ENCODE measurements around the gene PRPF6. TPM values are rescaled to one million over a fixed set of nuclear protein-coding genes. Genes with fewer than 3 reads are reported as not detected.

The PRPF6 gene
- total and polyA plus RNA-seq, 5 donors, result 29.6 to 44.7 (median 43.1) TPM

GRCh38 chr20:64024141-64024990, 43.4 kb downstream of the PRPF6 start:
- Histone ChIP-seq H3K4me1 (ENCODE audit: control insufficient read depth, insufficient read depth, low read length) (no peaks in the 10 kb centered on the region), H3K9me3 (ENCODE audit: control insufficient read depth, low read length) (no peaks in the 10 kb centered on the region), H3K4me3 (ENCODE audit: low read length) (no peak overlapping the region), H3K27ac (ENCODE audit: low read length) (no peak overlapping the region), H3K27me3 (ENCODE audit: control insufficient read depth, insufficient read depth) (no peaks in the 10 kb centered on the region)
- no peak for DNase-seq
- 91% methylated on average over 17 of the region's 17 CpGs for WGBS
- intact Hi-C loops (cut with DNase I), result loop anchor here in 1 of 4 donors (1.0 kb wide), 1 partner anchor 14 kb away; no protein-coding TSS in a partner anchor
- ATAC-seq, result no peak

GRCh38 chr20:64025101-64025825, 44.3 kb downstream of the PRPF6 start:
- ATAC-seq, result no peak
- H3K9me3 ChIP-seq (ENCODE audit: control insufficient read depth, low read length), result no peaks in the 10 kb centered on the region
- no peaks in the 10 kb centered on the region for H3K4me1 ChIP-seq (ENCODE audit: control insufficient read depth, insufficient read depth, low read length)
- H3K27me3 ChIP-seq (ENCODE audit: control insufficient read depth, insufficient read depth), result no peaks in the 10 kb centered on the region
- 96% methylated on average over 18 of the region's 18 CpGs for WGBS
- no peak overlapping the region for H3K27ac ChIP-seq (ENCODE audit: low read length)
- no peak overlapping the region for H3K4me3 ChIP-seq (ENCODE audit: low read length)
- intact Hi-C loops (cut with DNase I), result no loop called here
- DNase-seq, result no peak

- H3K4me3 ChIP-seq (ENCODE audit: low read length), result no peak overlapping the region
- H3K4me1 ChIP-seq (ENCODE audit: control insufficient read depth, insufficient read depth, low read length), result no peaks in the 10 kb centered on the region
- no peaks in the 10 kb centered on the region for H3K9me3 ChIP-seq (ENCODE audit: control insufficient read depth, low read length)
- intact Hi-C loops (cut with DNase I), result no loop called here
- ATAC-seq, result peak in 1 of 2 donors; percentile 6
- WGBS, result 96% methylated on average over 29 of the region's 29 CpGs
- no peaks in the 10 kb centered on the region for H3K27me3 ChIP-seq (ENCODE audit: control insufficient read depth, insufficient read depth)
- peak in 1 of 3 donors; percentile 41 for DNase-seq
- H3K27ac ChIP-seq (ENCODE audit: low read length), result no peak overlapping the region
Observed at GRCh38 chr20:64025826-64026412, 45.0 kb downstream of the PRPF6 start.

- Histone ChIP-seq H3K9me3 (ENCODE audit: control insufficient read depth, low read length) (no peaks in the 10 kb centered on the region), H3K4me3 (ENCODE audit: low read length) (no peak overlapping the region), H3K4me1 (ENCODE audit: control insufficient read depth, insufficient read depth, low read length) (no peaks in the 10 kb centered on the region), H3K27ac (ENCODE audit: low read length) (no peak overlapping the region), H3K27me3 (ENCODE audit: control insufficient read depth, insufficient read depth) (no peaks in the 10 kb centered on the region)
- ATAC-seq (no peak), DNase-seq (peak in 2 of 3 donors; percentile 21 to 44)
- intact Hi-C loops (cut with DNase I), result no loop called here
- WGBS, result 89% methylated on average over 24 of the region's 24 CpGs
Observed at GRCh38 chr20:64027981-64028685, 47.2 kb downstream of the PRPF6 start.

GRCh38 chr20:64029293-64030117, 48.6 kb downstream of the PRPF6 start:
- H3K4me1 ChIP-seq (ENCODE audit: control insufficient read depth, insufficient read depth, low read length), result no peaks in the 10 kb centered on the region
- no peak overlapping the region for H3K4me3 ChIP-seq (ENCODE audit: low read length)
- DNase-seq (peak in 2 of 3 donors; percentile 37 to 53), ATAC-seq (no peak)
- no peaks in the 10 kb centered on the region for H3K27me3 ChIP-seq (ENCODE audit: control insufficient read depth, insufficient read depth)
- H3K27ac ChIP-seq (ENCODE audit: low read length), result no peak overlapping the region
- WGBS, result 94% methylated on average over 38 of the region's 38 CpGs
- H3K9me3 ChIP-seq (ENCODE audit: control insufficient read depth, low read length), result no peaks in the 10 kb centered on the region
- intact Hi-C loops (cut with DNase I), result no loop called here

- DNase-seq, result peak in 2 of 3 donors; percentile 37 to 52
- no peak for ATAC-seq
- H3K9me3 ChIP-seq (ENCODE audit: control insufficient read depth, low read length), result no peaks in the 10 kb centered on the region
- WGBS, result 84% methylated on average over 20 of the region's 20 CpGs
- H3K4me1 ChIP-seq (ENCODE audit: control insufficient read depth, insufficient read depth, low read length), result no peaks in the 10 kb centered on the region
- no peaks in the 10 kb centered on the region for H3K27me3 ChIP-seq (ENCODE audit: control insufficient read depth, insufficient read depth)
- intact Hi-C loops (cut with DNase I), result no loop called here
- H3K27ac ChIP-seq (ENCODE audit: low read length), result no peak overlapping the region
- H3K4me3 ChIP-seq (ENCODE audit: low read length), result no peak overlapping the region
Observed at GRCh38 chr20:64030371-64031134, 49.6 kb downstream of the PRPF6 start.

GRCh38 chr20:64031822-64032314, 50.9 kb downstream of the PRPF6 start:
- intact Hi-C loops (cut with DNase I), result no loop called here
- Histone ChIP-seq H3K27me3 (ENCODE audit: control insufficient read depth, insufficient read depth) (no peaks in the 10 kb centered on the region), H3K4me3 (ENCODE audit: low read length) (no peak overlapping the region), H3K9me3 (ENCODE audit: control insufficient read depth, low read length) (no peaks in the 10 kb centered on the region), H3K4me1 (ENCODE audit: control insufficient read depth, insufficient read depth, low read length) (no peaks in the 10 kb centered on the region), H3K27ac (ENCODE audit: low read length) (no peak overlapping the region)
- DNase-seq (peak in 2 of 3 donors; percentile 16 to 21), ATAC-seq (no peak)
- WGBS, result 92% methylated on average over 19 of the region's 19 CpGs

- DNase-seq, result peak in 2 of 3 donors; percentile 25 to 51
Observed at GRCh38 chr20:64032706-64033624, 52.0 kb downstream of the PRPF6 start.

More at GRCh38 chr20:64032706-64033624, 52.0 kb downstream of the PRPF6 start:
- no peak for ATAC-seq
- H3K27me3 ChIP-seq (ENCODE audit: control insufficient read depth, insufficient read depth), result no peaks in the 10 kb centered on the region
- no peaks in the 10 kb centered on the region for H3K9me3 ChIP-seq (ENCODE audit: control insufficient read depth, low read length)
- H3K27ac ChIP-seq (ENCODE audit: low read length), result no peak overlapping the region
- intact Hi-C loops (cut with DNase I), result no loop called here
- WGBS, result 89% methylated on average over 31 of the region's 31 CpGs
- no peak overlapping the region for H3K4me3 ChIP-seq (ENCODE audit: low read length)
- H3K4me1 ChIP-seq (ENCODE audit: control insufficient read depth, insufficient read depth, low read length), result no peaks in the 10 kb centered on the region

All from right cardiac atrium (tissue), 5 donors.